NCI-H146 treated with DMSO at 0.1 percent for 48 hours (cell line): Measurements from ENCODE around the gene INHBE.
"Not testable (repeated sequence)": the region's sequence is repeated elsewhere in the genome, so short reads cannot be mapped to it uniquely, and the experiment has no call there.

Experiments
- DNase-seq: peaks from one replicate; lab custom pipeline; 2025; ENCODE audit not compliant: unreplicated experiment; lab: John Stamatoyannopoulos, UW

The INHBE gene

DNA sequence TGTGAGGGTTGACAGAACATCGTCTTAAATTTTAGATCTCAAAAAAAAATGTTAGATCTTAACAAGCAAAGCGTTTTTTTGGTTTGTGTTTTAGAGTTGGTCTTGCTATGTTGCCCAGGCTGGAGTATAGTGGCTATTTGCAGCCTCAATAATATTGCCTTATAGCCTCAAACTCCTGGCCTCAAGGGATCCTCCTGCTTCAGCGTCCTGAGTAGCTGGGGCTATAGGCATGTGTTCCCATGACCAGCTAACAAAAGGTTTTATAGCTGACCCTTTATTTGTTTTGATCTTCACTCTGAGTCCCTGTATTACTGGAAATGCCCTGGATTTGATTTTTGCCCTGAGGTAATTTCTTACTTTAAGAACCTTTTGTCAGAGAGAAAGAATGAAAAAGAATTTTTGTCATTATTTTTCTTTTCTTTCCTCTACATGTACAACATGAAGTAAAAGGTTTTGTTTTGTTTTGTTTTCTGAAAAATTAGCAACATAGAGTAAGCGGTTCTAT lies 15.3 kb upstream of the INHBE start:
- DNase-seq, result no peak

DNA sequence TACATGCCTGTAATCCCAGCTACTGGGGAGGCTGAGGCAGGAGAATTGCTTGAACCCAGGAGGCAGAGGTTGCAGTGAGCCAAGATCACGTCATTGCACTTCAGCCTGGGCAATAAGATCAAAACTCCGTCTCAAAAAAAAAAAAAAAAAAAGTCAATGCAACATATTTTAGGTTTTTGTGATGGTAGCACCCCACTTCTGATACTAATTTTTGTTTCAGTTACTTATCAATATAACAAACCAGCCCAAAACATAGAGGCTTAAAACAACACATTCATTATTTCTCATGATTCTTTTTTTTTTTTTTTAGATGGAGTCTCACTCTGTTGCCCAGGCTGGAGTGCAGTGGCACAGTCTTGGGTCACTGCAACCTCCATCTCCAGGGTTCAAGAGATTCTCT lies 13.7 kb upstream of the INHBE start:
- not testable (repeated sequence) for DNase-seq

DNA sequence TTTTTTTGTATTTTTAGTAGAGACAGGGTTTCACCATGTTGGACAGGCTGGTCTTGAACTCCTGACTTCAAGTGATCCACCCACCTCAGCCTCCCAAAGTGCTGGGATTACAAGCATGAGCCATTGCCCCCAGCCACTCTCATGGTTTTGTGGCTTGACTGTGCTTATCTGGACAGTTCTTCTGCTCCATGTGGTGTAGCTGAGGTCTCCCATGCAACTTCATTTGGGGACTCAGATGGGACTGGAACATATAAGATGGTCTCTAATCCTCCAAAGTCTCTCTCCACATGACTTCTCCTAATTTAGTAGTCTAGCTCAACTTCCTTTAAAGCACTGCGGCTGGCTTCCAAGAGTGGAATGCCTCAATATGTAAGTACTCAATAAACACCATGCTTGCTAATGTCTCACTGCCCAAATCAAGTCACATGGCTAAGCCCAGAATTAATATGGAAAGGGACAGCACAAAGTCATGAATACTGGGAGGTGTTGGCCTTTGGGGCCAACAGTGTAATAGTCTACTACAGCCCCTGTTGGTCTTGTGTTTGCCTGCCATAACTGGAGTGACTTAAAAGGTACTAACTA lies 13.2 kb upstream of the INHBE start:
- no peak for DNase-seq

DNA sequence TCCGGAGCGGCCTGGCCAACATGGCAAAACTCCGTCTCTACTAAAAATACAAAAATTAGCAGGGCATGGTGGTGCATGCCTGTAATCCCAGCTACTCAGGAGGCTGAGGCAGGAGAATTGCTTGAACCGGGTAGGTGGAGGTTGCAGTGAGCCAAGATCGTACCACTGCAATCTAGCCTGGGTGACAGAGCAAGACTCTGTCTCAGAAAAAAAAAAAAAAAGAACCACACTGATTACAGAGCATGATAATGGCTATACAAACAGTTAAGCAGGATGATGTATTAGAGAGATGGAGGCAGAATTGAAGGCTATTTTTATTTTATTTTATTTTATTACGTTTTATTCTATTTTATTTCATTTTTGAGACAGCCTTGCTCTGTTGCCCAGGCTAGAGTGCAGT lies 10.8 kb upstream of the INHBE start:
- not testable (repeated sequence) for DNase-seq

DNA sequence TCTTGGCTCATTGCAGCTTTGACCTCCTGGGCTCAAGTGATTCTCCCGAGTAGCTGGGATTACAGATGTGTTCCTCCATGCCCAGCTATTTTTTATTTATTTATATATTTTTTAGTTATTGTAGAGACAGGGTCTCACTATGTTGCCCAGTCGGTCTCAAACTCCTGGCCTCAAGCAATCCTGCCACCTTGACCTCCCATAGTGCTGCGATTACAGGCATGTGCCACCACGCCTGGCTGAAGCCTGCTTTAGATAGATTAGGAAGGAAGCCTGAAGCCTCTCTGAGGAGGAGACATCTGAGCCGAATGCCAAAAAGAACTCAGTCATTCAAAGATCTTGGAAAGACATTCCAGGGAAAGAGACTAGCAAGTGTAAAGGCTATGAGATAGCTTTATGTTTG lies 10.4 kb upstream of the INHBE start:
- DNase-seq, result no peak

DNA sequence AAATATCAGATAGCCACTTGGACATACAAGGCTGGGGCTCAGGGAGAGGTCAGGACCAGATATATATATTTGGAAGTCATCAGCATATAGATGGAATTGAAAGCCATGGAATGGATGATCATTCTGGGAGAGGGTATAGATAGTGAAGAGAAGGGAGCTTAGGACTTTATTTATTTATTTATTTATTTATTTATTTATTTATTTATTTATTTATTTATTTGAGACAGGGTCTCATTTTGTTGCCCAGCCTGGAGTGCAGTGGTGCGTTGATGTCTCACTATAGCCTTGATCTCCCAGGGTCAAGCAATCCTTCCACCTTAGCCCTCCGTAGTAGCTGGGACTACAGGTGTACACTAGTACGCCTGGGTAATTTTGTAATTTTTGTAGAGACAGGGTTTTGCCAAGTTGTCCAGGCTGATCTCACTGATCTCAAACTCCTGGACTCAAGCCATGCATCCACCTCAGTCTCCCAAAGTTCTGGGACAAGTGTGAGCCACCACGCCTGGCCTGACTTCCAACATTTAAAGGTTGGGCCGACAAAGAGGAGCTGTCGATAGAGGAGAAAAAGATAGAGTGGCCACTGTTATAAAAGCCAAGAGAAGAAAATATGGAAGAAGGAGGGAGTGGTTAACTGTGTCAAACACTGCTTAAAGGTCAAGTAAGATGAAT lies 8.7 kb upstream of the INHBE start:
- DNase-seq, result no peak

DNA sequence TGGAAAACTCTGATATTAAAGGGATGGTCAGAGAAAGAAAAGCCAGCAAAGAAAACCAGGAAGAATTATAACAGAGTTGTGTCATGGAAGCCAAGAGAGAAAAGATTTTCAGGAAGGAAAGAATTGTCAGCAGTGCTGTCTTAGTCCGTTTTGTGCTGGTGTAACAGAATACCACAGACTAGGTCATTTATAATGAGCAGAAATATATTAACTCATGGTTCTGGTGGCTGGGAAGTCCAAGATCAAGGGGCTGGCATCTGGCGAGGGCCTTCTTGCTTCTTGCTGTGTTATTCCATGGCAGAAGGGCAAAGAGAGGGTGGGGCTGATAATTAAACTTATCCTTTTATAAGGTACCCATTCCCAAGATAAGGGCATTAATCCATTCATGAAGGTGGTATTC lies 6.4 kb upstream of the INHBE start:
- no peak for DNase-seq

DNA sequence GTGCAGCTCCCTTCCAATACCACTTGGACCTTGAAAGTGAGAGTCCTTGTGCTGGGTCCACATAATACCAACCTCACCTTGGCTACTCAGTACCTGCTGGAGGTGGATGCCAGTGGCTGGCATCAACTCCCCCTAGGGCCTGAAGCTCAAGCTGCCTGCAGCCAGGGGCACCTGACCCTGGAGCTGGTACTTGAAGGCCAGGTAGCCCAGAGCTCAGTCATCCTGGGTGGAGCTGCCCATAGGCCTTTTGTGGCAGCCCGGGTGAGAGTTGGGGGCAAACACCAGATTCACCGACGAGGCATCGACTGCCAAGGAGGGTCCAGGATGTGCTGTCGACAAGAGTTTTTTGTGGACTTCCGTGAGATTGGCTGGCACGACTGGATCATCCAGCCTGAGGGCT lies 5.7 kb upstream of the INHBE start:
- DNase-seq, result no peak

DNA sequence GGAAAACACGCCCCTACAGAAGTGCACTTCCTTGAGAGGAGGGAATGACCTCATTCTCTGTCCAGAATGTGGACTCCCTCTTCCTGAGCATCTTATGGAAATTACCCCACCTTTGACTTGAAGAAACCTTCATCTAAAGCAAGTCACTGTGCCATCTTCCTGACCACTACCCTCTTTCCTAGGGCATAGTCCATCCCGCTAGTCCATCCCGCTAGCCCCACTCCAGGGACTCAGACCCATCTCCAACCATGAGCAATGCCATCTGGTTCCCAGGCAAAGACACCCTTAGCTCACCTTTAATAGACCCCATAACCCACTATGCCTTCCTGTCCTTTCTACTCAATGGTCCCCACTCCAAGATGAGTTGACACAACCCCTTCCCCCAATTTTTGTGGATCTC lies 5.0 kb upstream of the INHBE start:
- DNase-seq, result no peak

DNA sequence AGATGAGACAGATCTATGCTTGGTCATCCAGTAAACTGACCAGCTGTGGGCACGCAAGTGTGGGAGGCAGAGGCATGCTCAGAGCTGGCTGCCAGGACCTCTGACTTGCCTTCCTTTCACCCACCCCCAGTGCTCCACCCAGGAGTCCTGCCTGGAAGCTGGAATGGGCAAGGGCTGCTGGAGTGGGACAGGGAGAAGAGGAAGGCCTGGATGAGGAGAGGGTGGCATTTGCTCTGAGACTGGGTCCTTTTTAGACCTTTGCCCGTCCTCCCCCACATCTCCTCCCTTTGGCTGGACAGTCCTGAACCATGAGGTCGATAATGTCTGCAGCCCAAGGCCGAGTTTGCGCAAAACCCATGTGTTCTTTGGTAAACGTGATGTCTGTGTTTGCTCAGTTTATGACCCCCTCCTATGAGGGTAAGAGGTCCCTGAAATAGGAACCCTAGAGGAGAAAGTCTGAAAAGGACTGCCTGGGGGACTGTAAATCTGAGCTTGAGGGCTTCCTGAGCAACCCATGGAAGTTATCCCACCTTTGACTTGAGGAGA lies 3.8 kb upstream of the INHBE start:
- DNase-seq, result no peak

DNA sequence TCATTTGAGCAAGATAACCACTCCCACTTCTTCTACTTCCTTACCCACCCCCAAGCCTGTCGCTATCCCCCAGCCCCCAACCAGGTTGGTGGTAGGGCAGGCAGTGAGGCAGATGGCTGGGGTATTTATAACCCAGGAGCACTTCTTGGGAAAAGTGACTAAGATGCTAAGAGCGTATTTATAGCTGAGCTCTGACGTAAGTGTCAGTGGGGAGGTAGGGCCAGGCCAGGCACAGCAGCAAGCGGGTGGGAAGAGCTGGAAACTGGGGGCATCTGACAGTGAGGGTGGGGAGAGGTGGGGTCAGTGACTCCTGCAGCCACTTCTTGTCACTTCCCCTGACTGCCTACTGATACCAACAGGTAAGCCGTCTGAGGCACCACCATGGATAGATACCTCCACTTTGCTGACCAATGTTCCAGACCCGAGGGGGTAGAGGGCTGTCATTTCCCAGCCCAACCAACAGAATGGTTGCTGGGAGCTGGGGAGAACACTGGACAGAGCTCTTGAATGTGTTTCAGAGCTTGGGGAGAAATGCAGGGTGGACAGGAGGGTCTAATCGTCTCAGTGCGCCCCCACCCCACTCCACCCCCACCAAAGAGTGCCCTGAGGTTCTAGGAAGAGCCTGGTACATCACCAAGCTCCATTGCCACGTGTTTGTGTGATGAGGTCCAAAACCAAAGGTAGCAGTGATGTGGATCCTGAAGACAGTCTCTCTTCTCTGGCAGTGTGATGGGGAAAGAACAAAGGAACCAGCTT lies 2.7 kb upstream of the INHBE start:
- no peak for DNase-seq

DNA sequence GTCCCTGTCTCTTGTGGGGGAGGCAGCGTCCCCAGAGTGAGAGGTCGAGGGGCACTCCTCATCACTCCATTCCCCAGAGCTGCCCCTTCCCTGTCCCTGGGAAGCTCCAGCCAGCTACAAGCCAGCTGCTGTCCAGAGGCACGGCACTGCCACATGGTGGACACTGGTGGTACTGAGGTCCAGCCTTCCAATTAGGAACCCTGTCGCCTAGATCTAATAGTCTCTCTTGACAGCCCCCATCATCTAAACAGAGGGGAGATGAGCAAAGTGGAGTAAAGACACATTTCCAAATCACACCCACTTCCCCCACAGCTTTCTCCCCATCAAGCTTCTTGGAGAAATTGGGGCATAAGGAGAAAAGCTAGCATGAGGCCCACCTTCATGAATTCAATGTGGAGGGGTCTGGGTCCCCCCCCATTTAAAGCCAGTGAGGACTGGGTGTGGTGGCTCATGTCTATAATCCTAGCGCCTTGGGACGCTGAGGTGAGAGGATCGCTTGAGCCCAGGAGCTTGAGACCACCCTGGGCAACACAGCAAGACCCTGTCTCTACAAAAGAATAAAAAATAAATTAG lies 2.1 kb upstream of the INHBE start:
- DNase-seq, result peak; percentile 31

DNA sequence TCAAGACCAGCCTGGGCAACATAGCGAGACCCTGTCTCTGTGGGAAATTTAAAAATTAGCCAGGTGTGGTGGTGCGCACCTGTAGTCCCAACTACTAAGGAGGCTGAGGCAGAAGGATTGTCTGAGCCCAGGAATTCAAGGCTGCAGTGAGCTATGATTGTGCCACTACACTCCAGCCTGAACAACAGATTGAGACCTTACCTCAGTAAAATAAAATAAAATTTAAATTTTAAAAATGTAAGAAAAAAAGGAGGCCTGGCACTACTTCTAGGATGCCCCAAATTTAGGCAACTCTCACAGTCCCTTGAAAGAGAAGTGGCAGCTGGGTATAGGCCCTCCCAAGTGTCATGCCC lies 918 bp upstream of the INHBE start:
- DNase-seq, result no peak

DNA sequence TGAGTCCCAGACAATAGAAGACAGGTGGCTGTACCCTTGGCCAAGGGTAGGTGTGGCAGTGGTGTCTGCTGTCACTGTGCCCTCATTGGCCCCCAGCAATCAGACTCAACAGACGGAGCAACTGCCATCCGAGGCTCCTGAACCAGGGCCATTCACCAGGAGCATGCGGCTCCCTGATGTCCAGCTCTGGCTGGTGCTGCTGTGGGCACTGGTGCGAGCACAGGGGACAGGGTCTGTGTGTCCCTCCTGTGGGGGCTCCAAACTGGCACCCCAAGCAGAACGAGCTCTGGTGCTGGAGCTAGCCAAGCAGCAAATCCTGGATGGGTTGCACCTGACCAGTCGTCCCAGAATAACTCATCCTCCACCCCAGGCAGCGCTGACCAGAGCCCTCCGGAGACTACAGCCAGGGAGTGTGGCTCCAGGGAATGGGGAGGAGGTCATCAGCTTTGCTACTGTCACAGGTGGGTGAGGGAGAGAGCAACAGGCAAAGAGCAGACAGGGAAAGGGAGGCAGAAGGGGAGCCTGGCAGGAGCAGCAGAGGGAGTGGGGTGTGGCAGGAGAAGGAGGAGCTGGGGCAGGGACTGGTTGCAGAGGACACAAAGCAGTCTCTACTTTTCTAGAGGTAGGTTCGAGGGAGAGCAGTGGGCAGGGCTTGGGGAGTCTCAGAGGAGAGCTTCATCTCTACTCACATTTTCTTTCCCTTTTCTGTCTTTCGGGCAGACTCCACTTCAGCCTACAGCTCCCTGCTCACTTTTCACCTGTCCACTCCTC lies 452 bp downstream of the INHBE start:
- DNase-seq, result no peak

DNA sequence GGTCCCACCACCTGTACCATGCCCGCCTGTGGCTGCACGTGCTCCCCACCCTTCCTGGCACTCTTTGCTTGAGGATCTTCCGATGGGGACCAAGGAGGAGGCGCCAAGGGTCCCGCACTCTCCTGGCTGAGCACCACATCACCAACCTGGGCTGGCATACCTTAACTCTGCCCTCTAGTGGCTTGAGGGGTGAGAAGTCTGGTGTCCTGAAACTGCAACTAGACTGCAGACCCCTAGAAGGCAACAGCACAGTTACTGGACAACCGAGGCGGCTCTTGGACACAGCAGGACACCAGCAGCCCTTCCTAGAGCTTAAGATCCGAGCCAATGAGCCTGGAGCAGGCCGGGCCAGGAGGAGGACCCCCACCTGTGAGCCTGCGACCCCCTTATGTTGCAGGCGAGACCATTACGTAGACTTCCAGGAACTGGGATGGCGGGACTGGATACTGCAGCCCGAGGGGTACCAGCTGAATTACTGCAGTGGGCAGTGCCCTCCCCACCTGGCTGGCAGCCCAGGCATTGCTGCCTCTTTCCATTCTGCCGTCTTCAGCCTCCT lies 1.1 kb downstream of the INHBE start:
- DNase-seq, result peak; percentile 19

DNA sequence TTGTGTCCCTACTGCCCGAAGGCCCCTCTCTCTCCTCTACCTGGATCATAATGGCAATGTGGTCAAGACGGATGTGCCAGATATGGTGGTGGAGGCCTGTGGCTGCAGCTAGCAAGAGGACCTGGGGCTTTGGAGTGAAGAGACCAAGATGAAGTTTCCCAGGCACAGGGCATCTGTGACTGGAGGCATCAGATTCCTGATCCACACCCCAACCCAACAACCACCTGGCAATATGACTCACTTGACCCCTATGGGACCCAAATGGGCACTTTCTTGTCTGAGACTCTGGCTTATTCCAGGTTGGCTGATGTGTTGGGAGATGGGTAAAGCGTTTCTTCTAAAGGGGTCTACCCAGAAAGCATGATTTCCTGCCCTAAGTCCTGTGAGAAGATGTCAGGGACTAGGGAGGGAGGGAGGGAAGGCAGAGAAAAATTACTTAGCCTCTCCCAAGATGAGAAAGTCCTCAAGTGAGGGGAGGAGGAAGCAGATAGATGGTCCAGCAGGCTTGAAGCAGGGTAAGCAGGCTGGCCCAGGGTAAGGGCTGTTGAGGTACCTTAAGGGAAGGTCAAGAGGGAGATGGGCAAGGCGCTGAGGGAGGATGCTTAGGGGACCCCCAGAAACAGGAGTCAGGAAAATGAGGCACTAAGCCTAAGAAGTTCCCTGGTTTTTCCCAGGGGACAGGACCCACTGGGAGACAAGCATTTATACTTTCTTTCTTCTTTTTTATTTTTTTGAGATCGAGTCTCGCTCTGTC lies 1.8 kb downstream of the INHBE start:
- DNase-seq, result no peak

DNA sequence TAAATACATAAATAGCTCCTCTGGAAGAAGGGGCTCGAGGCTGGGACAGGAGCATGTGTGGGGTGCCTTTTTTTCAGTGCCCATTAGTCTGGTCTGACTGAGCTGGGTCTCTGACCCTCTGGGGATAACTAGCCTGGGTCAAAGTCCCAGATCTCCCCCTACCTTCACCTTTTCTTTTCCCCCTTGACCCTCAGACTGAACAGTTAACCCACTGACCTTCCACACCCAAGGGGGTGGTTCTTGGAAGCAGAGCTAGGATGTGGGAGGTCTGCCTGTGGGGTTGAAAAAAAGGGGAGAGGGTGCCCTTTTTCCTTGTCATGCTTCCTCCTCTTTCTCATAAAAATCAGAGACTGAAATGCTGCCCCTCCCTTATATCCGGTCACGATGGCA lies 3.6 kb downstream of the INHBE start:
- DNase-seq, result no peak

DNA sequence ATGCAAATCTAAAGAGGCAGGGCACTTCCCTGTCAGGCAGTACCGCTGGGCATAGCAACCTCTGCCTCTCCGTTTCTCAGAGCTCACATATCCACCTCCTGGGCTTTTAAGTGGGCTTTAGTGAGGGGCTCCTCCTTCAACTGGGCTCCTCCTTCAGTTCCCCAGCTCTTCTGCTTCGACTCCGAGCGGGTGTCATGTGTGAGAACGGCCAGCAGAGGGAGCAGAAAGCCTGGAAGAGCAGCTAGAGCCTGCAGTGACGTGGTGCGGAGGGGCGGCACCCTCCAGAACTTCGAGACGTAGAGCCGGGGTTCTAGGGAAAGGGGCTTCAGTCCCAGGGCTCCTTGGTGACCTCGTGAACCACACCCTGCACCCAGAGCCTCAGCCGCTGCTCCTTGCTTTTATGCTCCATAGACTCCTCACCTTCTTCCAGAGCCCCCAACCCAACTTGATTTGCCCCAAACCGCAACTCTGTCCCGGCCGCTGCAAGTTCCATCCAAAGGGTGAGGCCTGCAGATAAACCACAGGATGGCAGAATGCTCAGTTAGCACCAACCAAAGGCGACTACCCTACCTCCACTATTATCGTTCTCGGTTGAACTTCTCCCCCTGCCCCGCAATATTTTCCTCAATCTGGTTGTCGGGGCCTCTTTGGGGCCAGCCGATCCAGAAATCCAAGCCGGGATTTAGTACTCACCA lies 4.1 kb downstream of the INHBE start:
- peak; percentile 90 for DNase-seq

DNA sequence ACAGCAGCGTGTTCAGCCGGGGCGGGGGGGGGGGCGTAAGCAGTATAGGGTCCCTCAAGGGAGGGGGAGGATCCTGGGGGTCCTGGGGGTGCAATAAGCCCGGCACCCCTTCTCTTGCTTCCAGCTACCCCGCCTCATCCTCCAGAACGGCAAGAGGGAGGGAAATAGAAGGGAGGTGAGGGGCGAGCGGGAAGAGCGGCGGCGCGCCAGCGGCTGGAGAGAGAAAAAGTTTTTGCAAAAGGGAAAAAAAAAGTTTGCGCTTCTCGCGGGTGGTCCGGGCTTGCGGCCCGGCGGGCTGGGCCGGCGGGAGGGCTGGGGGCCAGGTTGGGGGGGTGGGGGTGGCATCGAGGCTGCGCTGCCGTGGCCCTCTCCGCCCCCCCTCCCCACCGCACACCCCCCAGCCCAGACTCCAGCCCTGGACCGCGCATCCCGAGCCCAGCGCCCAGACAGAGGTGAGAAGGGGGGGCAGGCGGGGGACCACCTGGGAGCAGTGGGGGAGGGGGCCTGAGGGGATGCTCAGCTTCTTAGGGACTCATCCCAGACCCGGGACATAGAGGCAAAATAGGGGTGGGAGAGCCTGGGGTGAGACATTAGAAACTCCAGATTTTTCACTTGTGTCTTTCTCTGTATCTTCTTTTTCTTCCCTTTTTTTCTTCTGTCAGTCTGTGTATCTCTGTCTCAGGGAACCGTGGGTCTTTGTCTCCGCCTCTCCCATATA lies 4.8 kb downstream of the INHBE start, which contains the start of gene GLI1:
GLI1 (plus strand) TSS at position 36 of the 718 bp plus-strand sequence. CDS start 3,907 bp downstream, outside the sequence.
- no peak for DNase-seq
